GM21390 (cell line): ENCODE measurements around the gene ETFBKMT.

ENCODE experiments used
- ATAC-seq: cut with Tn5 transposase; IDR thresholded peaks from one replicate; pipeline ENCODE4 v1.9.1; 2021; ENCODE audit not compliant: unreplicated experiment

The ETFBKMT gene, protein sequence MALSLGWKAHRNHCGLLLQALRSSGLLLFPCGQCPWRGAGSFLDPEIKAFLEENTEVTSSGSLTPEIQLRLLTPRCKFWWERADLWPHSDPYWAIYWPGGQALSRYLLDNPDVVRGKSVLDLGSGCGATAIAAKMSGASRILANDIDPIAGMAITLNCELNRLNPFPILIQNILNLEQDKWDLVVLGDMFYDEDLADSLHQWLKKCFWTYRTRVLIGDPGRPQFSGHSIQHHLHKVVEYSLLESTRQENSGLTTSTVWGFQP

DNA sequence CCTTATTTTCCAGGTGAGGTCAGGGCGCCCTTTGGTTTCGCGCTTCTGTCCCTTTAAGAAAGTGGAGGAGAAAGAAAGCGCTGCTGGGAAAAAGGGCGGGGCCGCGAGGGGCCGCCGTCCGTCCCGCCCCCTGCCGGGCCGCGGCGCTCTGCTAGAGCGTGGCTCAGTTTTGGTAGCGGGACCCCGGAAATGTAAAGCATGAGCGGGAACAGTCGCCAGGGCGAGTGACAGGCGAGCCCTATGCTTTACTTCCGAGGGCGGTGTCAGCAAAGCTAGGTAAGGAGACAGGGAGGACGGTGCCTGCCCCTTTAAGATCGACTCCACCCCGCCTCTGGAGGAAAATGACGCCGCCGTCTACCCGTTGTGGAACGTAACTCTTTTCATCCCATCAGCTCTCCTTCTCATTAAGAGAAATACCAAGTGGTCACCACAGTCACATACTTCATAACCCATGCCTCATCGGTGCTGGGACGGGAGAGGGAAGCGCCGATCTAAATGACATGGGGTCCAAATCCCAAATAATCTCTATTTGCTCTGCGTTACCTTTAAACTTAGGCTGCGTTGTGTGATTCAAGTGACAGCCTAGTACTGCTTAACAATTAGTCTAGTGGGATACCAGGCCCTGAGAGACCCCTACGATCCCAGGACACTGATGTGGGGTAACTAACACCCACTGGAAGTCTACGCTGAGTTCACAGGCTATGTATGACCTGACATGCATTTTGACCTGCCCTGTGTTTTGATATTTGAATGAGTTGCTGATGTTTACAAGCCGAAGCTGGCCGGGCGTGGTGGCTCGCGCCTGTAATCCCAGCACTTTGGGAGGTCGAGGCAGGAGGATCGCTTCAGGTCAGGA lies at the start of gene ETFBKMT:
TSS of gene ETFBKMT (plus strand) at position 602 of the 856 bp plus-strand sequence. CDS start 2,266 bp downstream, outside the sequence.
- ATAC-seq, result peak; percentile 98

DNA sequence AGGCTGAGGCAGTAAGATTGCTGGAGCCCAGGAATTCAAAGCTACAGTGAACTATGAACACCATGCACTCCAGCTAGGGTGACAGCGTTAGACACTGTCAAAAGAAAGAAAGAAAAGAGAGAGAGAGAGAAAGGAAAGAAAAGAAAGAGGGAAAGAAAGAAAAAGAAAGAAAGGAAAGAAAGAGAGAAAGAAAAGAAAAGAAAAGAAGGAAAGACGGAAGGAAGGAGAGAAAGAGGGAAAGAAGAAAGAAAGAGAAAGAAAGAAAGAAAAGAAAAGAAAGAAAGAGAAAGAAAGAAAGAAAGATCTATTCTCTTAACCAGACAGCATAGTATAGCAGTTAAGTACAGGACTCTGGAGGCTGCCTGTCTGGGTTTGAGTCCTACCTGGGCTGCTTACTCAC lies 46.7 kb upstream of the ETFBKMT start:
- ATAC-seq, result no peak

DNA sequence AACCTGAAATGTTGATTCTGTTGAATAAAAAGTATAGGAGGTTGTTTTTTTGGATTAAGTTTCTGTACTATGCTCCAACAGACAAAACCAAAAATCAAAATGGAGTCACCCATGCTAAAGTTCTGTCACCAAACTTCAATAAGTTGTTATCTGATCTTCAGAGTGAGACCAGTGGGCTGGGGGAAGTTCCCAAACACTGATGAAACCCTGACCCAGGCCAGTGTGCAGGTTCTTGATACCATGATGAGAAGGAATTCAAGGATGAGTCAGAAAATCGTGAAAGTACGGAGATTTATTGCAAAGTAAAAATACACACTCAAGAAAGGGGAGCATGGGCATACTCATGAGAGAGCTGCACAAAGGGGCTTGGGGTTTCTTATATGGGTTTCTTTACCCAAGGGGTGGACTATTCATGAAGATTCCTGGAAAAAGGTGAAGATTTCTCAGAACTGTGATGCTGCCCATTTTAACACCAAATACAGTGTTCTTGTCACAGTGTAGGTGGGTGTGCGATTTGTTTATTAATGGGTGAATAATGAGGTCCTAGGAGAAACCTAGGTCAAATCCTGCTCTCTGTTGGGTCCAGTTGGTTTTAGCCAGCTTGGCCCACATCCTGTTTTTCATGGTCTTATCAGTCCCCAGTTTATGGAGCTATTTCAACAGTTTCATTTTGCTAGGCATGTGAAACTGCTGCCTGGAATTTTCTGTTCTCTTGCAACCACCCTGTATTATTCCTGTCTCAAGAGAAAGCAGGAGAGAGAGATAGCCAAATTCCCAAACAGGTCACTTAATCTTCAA lies 41.1 kb upstream of the ETFBKMT start:
- ATAC-seq, result no peak

- ATAC-seq, result no peak
Measured at GRCh38 chr12:31620311-31620710, 39.2 kb upstream of the ETFBKMT start.

DNA sequence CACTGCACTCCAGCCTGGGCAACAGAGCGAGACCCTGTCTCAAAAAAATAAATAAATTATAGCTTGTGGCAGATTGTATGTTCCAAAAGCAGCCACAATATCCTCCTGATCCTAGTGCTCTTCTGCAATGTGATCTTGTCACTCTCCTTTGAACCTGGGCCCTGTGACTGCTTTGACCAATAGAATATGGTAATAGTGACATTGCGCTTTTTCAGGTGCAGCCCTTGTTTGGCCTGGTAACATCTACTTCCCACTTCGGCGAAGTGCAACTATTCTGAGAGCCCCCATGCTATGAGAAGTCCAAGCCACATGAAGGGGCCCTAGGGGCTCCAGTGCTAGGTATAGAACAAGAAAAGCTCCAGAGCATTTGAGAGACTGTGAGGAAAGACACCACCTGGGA lies 37.5 kb upstream of the ETFBKMT start:
- no peak for ATAC-seq

DNA sequence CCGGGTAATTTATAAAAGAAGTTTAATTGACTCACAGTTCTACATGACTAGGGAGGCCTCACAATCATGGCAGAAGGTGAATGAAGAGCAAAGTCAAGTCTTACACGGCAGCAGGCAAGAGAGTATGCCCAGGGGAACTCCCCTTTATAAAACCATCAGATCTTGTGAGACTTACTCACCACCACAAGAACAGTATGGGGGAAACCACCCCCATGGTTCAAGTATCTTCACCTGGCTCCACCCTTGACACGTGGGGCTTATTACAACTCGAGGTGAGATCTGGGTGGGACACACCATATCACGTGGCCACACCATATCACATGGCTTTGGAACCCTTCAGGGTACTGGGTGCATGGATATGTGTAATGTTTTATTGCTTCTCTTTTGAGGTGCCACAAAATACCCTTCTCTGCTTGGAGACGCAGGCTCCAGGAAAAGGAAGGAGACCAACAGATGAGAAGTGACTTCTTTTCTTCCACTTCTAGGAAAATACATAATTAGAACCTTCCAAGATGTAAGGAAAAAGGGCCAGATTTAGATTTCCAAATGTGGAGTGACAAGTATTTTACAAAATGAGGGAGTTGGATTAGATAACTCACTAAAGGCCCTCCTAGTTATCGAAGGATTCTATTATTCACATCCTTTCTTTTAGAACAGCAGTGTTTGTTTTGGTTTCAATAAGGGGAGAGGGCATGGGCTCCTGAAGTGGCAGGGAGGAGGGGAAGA lies 33.1 kb upstream of the ETFBKMT start:
- ATAC-seq, result no peak

- no peak for ATAC-seq
Measured at GRCh38 chr12:31627456-31628054, 31.9 kb upstream of the ETFBKMT start.

DNA sequence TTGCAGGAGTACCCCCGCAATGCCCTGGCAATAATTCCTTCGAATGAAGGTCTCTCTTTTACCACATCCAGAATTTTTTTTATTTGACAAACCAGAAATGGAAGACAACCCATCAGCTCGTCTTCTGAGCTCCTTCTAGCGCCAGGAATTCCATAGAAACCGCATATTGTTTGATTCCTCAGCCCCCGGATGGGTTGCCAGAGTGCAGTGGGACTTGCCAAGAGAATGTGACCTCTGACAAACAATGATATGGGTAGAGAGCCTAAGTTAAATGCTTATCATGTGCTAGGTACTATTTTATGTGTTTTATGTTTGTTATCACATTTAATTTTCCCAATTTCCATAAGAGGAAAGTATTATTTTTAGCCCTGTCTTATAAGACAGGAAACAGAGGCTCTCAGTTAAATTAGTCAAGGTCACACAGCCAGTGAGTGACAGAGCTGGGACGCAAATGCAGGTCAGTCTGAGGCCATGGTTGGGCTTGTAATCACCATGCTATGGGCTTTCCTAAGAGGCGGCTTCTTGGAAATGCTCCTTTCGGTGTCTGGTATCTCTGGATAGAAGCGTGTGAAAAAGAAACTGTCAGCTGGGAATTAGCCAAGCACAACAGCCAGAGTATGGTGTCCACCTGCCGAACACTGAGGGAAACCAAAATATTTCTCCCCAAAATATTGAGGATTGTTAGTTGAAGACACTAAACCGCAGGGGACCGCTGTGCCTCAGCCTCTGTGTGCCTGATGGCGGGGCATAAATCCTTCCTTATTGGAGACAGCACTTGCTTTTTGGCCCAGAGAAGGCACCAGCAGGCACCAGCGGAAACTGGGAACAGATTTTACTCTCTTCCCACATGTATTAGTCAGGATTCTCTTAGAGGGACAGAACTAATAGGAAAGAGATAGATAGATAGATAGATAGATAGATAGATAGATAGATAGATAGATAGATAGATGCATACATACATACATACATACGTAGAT lies 29.4 kb upstream of the ETFBKMT start:
- ATAC-seq, result no peak

DNA sequence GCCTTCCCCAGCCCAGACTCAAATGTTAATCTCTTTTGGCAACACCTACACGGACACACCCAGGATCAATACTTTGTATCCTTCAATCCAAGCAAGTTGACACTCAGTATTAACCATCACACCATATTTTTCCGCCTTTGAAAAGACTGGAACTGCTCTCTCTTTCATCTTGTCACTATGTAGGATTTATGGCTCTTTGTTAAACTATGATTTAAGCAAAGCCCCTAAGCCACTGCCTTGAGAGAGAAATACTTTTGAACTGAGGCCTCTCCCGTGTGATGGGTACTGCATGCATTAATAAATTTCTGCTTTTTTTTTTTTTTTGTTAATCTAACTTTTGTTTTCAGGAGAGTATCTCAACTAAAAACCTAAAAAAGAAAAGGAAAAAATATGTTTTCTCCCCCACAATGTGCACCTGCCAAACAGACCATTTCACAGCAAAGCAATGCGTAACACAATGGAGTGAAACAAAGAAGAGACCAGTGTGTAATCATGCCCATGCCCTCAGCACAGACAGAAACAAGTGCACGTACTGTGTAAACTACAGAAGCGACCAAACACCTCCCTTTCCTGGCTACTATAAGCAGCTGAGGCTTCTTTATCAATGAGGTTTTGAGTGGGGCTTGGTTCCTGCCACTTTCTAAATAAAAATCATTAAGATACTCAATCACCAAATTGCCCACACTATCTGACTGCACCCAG lies 28.3 kb upstream of the ETFBKMT start:
- no peak for ATAC-seq

GRCh38 chr12:31631809-31632208 lies 27.7 kb upstream of the ETFBKMT start:
- no peak for ATAC-seq

DNA sequence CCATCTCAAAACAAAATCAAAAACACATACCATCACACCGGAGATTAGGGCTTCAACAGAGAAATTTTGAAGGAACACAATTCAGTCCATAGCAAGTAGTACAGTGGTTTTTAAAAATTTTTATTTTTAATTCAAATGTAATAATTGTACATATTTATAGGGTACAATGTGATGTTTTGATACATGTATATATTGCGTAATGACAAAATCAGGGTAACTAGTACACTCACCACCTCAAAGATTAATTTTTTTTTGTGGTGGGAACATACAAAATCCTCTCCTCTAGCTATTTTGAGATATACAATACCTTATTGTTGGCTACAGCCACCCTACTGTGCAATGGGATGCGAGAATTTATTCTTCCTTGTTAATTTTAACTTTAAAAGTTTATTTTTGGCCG lies 26.0 kb upstream of the ETFBKMT start:
- ATAC-seq, result no peak

DNA sequence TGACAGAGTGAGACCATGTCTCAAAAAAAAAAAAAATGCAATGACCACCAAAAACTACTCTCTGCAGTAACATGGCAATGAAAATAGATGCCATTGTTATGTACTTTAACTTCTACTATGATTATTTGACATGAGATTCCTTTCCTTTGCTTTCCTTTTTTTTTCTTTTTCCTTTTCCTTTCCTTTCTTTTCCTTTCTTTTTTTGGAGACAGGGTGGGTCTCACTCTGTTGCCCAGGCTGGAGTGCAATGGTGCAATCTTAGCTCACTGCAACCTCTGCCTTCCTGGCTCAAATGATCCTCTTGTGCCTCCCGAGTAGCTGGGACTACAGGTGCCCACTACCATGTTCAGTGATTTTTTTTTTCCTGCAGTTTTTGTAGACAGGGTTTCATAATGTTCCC lies 24.9 kb upstream of the ETFBKMT start:
- ATAC-seq, result no peak

- ATAC-seq, result no peak
Measured at GRCh38 chr12:31641509-31642090, 17.9 kb upstream of the ETFBKMT start.

DNA sequence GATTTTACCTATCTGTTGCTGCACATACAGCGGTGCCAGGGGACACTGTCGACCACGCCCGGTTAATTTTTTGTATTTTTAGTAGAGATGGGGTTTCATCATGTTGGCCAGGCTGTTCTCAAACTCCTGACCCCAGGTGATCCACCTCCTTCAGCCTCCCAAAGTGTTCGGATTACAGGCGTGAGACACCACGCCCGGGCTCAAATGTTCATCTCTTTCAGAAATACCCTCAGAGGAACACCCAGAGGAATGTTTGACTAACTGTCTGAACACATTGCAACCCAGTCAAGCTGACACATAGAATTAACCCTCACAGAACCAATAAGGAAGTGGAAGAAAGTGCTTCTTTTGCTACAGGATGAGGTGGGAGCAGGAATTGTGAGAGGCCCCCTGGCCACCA lies 15.0 kb upstream of the ETFBKMT start:
- no peak for ATAC-seq

- no peak for ATAC-seq
Measured at GRCh38 chr12:31645924-31646323, 13.6 kb upstream of the ETFBKMT start.

DNA sequence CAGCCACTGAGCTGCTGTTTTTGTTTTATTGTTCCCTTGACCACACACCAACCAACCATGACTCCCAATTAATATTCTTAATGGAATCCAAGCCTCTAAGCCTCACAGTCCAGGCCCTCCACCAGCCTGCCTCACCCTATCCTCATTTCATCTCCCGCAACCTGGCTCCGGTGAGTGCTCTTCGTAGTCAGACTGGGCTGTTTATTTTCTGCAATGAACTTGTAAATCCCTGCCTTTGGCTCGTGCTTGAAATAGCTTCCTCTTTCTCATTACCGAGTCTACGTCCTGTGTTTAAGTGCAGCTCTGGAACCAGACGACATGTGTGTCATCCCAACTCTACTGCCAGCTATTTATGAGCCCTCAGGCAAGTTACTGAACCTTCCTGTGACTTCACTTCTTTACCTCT lies 12.4 kb upstream of the ETFBKMT start:
- ATAC-seq, result no peak

GRCh38 chr12:31650918-31651317 lies 8.6 kb upstream of the ETFBKMT start:
- no peak for ATAC-seq

DNA sequence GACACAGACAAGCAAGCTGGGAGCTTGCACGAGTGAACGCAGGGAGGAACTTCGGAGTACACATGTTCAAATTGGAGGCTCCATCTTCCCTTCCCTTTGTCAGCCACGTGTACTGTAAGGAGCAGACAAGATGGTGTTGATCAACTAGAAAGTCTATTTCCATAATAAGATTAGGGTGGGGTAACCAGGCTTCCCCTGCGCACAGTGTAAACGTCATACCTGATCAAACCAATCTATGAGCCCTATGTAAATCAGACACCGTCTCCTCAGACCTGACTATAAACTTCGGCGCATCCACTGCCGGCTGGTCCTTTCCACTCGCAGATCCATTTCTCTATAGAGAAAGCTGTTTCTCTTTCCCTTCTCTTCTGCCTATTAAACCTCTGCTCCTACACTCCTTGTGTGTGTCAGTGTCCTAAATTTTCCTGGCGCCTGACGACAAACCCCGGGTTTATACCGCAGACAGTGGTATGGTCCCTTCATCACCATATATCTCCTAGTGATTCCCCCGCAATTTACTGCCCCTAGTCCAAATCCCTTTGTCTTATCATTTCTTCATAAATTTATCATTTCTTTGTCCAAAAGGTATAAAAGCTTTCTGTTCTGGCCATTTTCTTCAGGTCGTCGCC lies 7.5 kb upstream of the ETFBKMT start:
- ATAC-seq, result no peak
